HG02840 (cell line): ENCODE data around the gene HMG20A.

Experiments
- ATAC-seq: cut with Tn5 transposase; IDR thresholded peaks from one replicate; pipeline ENCODE4 v1.9.1; 2021; ENCODE audit warnings: mild to moderate bottlenecking, moderate library complexity, moderate number of reproducible peaks; ENCODE audit not compliant: unreplicated experiment, low FRiP score

Gene HMG20A

GRCh38 chr15:77420610-77421369, at the start of gene HMG20A:
Gene HMG20A, plus strand, starts transcription at chr15:77420888. Its CDS starts 37,520 bp downstream, at chr15:77458408.
- peak; percentile 44 for ATAC-seq

- no peak for ATAC-seq
Measured at GRCh38 chr15:77371850-77372563, 48.7 kb upstream of the HMG20A start.

GRCh38 chr15:77373441-77373840, 47.2 kb upstream of the HMG20A start:
- no peak for ATAC-seq

- ATAC-seq = no peak
Measured at GRCh38 chr15:77375133-77375532, 45.6 kb upstream of the HMG20A start.

- ATAC-seq = no peak
Measured at GRCh38 chr15:77376770-77377169, 43.9 kb upstream of the HMG20A start.

GRCh38 chr15:77380033-77380432, 40.7 kb upstream of the HMG20A start:
- ATAC-seq = no peak

GRCh38 chr15:77384086-77384485, 36.6 kb upstream of the HMG20A start:
- no peak for ATAC-seq

DNA sequence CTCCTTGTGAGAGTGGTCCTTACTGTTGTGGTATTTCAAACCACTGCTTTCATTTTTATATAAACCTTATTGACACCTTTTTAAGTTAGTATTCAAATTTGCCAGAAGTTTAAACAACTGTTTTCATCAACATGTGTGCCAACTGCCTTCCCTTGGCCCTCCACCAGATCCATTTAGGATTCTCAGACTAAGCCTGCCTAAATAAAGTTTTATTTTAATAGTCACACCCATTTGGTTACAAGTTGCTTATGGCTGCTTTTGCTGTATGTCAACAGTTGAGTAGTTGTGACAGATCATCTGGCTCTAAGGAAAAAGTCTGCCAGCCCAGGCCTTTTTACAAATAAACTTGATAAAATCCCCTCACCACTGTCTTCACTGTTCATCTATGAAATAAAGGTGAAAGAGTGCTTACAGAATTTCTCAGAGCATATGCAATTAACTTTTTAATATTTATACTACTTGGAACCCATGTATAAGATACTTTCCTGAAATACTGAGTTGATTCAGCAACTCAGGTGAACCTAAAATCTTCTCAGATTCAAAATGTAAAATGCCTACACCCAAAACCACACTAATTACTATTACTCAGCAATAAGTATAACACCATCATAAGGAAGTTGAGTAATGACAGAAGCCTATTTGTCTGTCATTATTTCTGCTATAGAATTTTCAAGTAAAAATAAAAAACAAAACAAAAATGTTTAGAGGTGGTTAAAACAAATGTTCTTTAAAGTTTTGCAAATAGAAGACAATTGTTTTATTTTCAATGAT, 35.9 kb upstream of the HMG20A start:
- no peak for ATAC-seq

DNA sequence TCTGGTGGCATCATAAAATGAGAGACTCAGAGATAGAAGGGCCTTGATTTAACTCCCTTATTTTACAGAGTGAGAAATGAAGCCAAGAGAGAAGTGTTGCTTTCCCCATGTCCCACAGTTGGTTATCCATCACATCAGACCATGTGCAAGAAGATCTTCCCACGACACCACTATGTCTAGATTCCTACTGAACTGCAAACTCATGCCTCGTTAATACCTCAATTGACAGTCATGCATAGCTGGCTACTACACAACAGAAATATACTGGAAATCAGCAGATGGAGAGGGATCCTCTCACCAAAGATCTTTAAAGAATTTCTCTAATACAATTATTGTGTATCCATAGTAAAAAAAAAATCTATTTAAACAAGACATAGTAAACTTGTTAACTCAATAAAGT, 34.1 kb upstream of the HMG20A start:
- no peak for ATAC-seq

- no peak for ATAC-seq
Measured at GRCh38 chr15:77387365-77388105, 33.2 kb upstream of the HMG20A start.

DNA sequence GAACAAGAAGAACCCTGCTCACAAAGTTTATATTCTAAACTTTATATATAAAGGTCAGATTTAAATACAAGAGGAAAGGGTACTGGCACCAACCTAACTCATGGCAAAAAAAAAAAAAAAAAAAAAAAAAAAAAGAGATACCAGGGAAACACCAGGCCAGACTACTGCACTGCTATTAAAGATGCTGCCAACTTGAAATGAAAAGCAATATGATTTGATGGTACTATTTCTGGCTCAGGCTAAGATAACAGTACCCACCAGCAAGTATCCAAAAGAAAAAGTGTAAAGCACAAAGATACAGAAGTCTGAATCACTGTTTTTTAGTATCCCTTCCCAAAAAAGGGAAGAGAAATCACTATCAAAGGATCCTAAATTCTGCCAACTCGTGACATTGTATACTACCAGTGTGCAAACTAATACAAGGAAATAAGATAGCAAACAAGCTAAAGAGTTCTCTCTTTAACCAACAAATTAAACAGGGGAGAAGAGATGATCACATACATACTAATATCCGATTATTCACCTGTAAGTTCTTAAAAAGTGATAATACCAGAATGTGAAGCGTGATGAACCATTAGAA, 29.2 kb upstream of the HMG20A start:
- no peak for ATAC-seq

DNA sequence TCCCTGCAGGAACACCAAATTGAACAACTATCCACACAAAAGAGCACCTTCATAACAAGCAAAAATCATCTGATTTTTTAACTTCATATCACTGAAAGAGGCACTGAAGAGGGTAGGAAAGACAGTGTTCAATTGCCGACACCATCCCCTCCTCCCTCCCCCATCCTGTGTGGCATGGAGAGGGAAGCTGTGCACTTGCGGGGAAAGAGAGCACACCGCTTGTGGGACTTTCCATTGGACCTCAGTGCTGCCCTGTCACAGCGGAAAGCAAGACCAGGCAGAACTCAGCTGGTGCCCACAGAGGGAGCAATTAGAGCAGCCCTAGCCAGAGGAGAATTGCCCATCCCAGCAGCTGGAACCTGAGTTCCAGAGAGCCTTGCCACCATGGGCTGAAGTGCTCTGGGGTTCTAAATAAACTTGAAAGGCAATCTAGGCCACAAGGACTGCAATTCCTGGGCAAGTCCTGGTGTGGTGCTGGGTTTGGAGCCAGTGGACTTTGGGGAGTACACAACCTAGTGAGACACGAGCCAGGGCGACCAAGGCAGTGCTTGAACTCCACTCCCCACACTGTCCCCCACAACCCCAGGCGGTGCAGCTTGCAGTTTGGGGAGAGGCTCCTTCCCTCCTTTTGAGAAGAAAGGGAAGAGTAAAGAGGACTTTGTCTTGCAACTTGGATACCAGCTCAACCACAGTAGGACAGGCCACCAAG, 27.8 kb upstream of the HMG20A start:
- ATAC-seq = no peak

- no peak for ATAC-seq
Measured at GRCh38 chr15:77393471-77393840, 27.2 kb upstream of the HMG20A start.

GRCh38 chr15:77395013-77395774, 25.5 kb upstream of the HMG20A start:
- no peak for ATAC-seq

GRCh38 chr15:77396692-77397091, 24.0 kb upstream of the HMG20A start:
- ATAC-seq = no peak

DNA sequence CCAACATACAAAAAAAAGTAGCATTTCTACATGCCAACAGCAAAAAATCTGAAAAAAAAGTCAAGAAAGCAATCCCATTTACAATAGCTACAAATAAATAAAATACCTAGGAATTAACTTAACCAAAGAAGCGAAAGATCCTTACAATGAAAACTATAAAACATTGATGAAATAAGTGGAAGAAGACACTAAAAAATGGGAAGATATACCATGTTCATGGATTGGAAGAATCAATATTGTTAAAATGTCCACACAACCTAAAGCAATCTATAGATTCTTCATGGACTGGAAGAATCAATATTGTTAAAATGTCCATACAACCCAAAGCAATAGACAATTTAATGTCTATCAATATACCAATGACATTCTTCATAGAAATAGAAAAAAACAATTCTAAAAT, 21.8 kb upstream of the HMG20A start:
- no peak for ATAC-seq

- ATAC-seq = no peak
Measured at GRCh38 chr15:77400258-77400657, 20.4 kb upstream of the HMG20A start.

DNA sequence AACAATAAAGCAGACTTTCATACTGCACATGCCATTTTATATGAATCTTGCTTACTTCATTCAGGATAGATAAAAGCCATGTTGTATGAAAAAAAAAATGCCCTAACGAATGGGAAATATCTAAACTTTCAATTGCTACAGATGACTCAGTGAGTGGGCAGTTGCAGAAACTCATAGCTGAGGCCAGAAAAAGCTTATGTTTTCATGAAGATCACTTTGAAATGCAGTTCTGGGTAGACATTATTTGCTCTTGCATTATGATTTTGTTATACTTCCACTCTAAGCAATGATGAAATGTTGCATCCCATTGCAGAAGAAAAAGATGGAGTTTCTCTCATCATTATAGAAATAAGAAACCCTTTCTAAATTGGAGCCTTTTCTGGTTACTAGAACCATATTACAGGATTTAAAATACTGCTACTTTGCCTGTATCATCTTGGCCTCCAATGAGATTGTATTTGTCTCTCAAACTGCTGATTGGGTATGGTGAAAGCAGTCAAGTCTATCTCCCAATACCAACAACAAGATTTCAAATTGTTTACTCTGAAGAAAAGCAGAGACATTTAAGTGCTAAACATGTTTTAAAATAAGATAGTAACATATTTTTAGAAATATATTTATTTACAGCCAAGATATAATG, 17.8 kb upstream of the HMG20A start:
- no peak for ATAC-seq
